ENCODE results near the gene PGR.

DNA sequence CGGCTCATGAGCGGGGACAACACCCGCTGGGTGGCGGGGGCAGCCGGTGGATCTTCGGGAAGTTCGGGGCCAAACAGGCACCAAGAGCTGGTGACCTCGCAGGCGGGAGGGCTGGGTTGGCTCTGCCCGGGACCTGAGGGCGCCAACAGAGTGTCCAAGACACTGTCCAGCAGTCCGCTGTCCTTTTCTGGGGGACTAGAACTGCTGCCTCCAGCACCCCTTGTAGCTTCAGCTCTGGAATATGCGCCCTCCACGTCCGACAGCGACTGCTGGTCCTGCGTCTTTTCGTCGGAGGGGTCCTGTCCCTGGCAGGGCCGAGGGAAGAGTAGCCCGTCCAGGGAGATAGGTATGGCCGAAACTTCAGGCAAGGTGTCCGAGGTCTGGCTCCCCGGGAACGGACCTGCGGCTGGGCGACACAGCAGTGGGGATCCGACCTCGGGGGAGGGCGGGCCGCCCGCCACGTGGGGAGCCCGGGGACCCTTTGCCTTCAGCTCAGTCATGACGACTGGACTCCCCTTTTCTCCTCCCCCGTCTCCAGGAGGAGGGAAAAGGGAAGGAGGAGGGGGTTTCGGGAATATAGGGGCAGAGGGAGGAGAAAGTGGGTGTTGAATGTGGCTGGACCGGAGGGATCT is 926 bp downstream of the PGR start:
- TF ChIP-seq, protein P1, sequence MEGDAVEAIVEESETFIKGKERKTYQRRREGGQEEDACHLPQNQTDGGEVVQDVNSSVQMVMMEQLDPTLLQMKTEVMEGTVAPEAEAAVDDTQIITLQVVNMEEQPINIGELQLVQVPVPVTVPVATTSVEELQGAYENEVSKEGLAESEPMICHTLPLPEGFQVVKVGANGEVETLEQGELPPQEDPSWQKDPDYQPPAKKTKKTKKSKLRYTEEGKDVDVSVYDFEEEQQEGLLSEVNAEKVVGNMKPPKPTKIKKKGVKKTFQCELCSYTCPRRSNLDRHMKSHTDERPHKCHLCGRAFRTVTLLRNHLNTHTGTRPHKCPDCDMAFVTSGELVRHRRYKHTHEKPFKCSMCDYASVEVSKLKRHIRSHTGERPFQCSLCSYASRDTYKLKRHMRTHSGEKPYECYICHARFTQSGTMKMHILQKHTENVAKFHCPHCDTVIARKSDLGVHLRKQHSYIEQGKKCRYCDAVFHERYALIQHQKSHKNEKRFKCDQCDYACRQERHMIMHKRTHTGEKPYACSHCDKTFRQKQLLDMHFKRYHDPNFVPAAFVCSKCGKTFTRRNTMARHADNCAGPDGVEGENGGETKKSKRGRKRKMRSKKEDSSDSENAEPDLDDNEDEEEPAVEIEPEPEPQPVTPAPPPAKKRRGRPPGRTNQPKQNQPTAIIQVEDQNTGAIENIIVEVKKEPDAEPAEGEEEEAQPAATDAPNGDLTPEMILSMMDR (conservative IDR thresholded peaks at IDR 0.05), result no peak
- TF ChIP-seq ZFX (IDR thresholded peaks at IDR 0.05), result no peak

All from C4-2B (cell line).